GM21576 (cell line): ENCODE measurements around the gene PLEKHG4B.
"Not testable (repeated sequence)": the region's sequence is repeated elsewhere in the genome, so short reads cannot be mapped to it uniquely, and the experiment has no call there.

ENCODE experiments used
- ATAC-seq: cut with Tn5 transposase; IDR thresholded peaks from one replicate; pipeline ENCODE4 v1.9.1; 2021; ENCODE audit warnings: mild to moderate bottlenecking, moderate library complexity; ENCODE audit not compliant: unreplicated experiment

PLEKHG4B gene

GRCh38 chr5:196350-196749 lies 104.4 kb downstream of the PLEKHG4B start:
- no peak for ATAC-seq

DNA sequence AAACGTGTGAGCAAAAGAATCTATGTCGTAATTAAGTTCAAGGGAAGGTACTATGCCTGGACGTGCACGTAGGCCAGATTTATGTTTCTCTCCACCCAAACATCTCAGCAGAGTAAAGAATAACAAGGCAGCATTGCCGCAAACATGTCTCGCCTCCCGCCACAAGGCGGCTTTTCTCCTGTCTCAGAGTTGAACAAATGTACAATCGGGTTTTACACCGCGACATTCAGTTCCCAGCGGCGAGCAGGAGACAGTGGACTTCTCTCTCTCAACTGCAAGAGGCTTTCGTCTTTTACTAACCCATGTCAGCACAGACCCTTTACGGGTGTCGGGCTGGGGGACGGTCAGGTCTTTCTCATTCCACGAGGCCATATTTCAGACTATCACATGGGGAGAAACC lies 105.1 kb downstream of the PLEKHG4B start:
- not testable (repeated sequence) for ATAC-seq

DNA sequence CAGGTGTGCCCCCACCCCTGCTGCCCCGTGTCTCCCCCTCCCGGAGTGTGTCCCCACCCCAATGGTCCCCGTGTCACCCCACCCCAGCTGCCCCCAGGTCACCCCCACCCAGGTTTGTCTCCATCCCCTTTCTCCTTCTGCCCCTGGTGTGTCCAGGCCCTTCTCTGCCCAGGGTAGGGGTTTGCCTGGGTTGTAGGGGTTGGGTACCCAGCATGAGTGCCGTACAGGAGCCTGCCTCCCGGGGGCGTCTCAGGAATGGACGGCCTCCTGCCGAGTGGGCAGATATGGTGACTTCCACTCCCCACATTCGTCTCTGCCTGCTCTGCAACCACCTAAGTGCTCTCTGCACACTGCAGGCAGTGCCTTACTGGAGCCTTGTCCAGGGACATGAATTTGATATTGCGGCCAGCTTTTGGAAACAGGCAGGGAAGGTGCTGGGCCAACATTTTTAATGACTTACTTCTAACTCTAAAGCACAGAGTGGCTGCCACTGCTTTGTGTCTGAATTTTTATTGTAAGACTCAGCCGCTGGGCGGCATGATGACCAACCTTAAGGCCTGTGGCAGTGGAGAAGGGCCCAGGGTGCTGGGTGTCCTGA lies 106.0 kb downstream of the PLEKHG4B start:
- no peak for ATAC-seq

- ATAC-seq: no peak
Measured at GRCh38 chr5:198516-199196, 106.7 kb downstream of the PLEKHG4B start.

GRCh38 chr5:199197-199949 lies 107.4 kb downstream of the PLEKHG4B start:
- no peak for ATAC-seq

DNA sequence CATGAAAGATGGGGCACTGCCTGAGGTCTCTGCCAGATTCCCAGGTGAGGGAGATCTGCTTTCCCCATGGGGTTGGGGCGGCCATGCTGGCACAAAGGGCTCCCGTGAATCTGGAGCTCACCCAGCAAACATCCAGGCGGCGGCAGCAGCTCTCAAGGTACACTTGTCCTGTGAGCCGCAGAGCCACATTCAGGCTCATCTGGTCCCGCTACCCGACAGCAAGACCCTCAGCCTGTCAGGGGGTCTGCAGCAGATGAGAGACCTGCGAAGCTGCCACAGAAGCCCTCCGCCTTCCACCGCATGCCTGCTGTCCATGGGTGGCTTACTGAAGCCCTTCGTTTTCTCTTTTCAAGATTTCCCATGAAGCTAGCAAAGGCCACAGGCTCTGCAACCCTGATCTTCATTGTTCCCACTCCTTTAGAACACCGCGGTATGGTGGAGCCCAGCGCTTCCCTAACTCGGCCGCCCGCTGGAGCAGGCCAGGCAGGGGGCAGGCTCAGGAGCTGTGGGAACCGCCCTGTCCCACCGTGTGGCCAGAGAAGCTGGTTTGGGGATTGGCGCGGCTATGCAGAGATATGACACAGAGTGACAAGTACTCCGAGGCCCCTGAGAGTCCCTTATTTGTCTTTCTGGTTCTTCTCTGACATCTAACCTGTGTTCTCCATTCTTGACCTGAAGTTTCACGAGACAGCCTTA lies 108.1 kb downstream of the PLEKHG4B start:
- no peak for ATAC-seq

- no peak for ATAC-seq
Measured at GRCh38 chr5:200985-201384, 109.0 kb downstream of the PLEKHG4B start.

GRCh38 chr5:201672-202071 lies 109.7 kb downstream of the PLEKHG4B start:
- no peak for ATAC-seq

GRCh38 chr5:203246-203930 lies 111.4 kb downstream of the PLEKHG4B start:
- ATAC-seq: no peak

DNA sequence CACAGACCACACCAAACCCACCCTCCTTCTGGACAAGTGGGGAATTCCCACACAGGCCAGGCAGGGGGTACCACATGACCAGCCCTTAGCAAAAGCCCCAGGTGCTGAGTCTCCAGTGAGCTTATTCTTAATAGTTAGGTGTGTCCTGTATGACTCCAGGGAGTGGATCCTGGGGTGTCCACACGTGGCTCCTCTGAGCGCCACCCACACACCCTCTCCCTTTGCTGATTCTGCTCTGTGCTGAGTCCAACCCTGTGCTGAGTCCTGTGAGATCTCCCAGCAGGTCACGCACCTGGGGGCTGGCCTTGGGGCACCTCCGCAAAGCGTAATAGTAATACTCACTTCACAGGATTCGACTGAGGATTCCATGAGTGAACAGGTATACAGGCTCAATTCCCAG lies 112.0 kb downstream of the PLEKHG4B start:
- no peak for ATAC-seq

GRCh38 chr5:204462-204861 lies 112.5 kb downstream of the PLEKHG4B start:
- ATAC-seq: no peak

DNA sequence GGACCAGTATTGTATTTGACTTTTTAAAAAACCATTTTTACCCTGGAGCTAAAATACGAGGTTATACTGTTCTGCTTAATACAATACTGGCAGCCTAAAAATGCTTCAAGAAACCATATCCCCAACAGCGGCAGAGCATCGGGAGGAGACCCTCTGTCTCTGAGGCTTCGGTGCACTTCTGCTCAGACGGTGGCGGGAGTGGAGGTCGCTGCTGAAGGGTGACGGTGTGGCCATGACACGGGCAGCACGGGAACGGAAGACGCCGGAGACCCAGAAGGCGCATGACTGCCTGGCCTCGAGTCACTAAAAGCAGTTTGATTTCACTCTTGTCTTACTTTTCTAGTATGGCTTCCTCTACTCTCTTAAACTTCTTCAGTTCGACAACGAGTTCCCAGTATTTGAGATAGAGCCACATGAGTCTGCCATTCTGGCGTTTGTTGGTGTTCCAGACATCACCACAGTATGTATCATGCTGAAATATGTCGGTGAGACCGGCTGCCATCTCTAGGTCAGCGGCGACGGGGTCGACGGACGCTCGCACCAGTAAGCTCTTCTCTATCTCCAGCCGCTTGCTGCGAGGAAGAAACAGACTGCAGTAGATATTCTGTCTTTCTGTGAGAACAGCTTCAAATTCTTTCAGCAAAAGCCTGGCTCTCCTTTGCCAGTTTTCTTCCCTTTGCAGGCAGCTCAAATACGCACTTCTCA lies 113.2 kb downstream of the PLEKHG4B start:
- no peak for ATAC-seq

- ATAC-seq: no peak
Measured at GRCh38 chr5:206406-206805, 114.4 kb downstream of the PLEKHG4B start.

DNA sequence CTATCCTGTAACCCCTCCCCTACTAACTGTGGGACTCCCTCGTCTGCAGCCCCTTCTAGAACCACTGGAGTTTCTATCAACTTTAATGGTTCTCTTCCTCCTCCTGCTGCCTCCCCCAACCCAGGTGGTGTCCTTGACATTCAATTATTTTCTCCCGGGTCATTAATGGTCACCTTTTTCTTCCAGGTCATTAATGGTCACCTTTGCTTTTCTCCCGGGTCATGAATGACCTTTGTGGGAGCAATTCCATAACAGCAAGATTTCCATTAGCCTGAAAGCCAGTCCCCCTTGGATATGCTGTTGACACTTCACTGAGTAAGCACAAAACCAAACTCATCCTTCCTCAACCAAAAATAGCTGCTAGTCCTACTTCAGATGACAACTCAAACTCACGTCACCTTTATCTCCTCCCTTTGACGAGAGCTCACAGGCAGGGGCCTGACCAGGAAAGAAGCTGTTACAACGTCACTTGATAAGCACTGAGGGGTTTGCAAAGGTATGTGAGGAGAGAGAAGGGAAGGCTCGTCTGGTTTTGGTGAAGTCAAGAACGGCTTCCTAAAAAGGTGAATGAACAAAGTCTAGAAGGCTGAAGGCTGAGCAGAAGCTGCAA lies 115.1 kb downstream of the PLEKHG4B start:
- ATAC-seq: no peak

- ATAC-seq: no peak
Measured at GRCh38 chr5:207599-207998, 115.6 kb downstream of the PLEKHG4B start.

- ATAC-seq: no peak
Measured at GRCh38 chr5:208449-209114, 116.6 kb downstream of the PLEKHG4B start.

GRCh38 chr5:213803-214395 lies 121.9 kb downstream of the PLEKHG4B start:
- no peak for ATAC-seq

DNA sequence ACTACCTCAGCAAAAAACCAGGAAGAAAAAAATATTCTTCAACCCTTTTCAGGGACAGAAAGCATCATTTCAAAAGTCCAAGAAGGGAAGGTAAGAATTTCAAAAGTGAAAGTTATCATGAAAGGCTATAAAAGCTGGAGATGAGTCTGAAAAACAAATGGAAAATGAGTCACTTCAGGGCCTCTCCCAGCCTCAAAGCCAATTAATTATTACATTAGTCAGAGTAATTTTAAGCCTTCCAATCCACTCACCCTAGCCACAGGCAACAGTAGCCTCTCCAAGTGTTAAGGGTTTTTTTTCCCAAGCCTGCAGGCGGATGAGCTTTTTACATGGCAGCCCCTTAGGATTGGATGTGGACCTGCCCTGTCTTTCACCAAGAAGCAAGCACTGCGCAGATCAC lies 123.3 kb downstream of the PLEKHG4B start:
- not testable (repeated sequence) for ATAC-seq

- not testable (repeated sequence) for ATAC-seq
Measured at GRCh38 chr5:216076-216475, 124.1 kb downstream of the PLEKHG4B start.
